ENCODE results near the gene SPATA6L. TPM values are rescaled to one million over a fixed set of nuclear protein-coding genes. Genes with fewer than 3 reads are reported as not detected.
"Not testable (repeated sequence)": the region's sequence is repeated elsewhere in the genome, so short reads cannot be mapped to it uniquely, and the experiment has no call there.

The SPATA6L gene
- total RNA-seq, 2 experiments from 2014 or later = 0.34 to 0.40 TPM

DNA sequence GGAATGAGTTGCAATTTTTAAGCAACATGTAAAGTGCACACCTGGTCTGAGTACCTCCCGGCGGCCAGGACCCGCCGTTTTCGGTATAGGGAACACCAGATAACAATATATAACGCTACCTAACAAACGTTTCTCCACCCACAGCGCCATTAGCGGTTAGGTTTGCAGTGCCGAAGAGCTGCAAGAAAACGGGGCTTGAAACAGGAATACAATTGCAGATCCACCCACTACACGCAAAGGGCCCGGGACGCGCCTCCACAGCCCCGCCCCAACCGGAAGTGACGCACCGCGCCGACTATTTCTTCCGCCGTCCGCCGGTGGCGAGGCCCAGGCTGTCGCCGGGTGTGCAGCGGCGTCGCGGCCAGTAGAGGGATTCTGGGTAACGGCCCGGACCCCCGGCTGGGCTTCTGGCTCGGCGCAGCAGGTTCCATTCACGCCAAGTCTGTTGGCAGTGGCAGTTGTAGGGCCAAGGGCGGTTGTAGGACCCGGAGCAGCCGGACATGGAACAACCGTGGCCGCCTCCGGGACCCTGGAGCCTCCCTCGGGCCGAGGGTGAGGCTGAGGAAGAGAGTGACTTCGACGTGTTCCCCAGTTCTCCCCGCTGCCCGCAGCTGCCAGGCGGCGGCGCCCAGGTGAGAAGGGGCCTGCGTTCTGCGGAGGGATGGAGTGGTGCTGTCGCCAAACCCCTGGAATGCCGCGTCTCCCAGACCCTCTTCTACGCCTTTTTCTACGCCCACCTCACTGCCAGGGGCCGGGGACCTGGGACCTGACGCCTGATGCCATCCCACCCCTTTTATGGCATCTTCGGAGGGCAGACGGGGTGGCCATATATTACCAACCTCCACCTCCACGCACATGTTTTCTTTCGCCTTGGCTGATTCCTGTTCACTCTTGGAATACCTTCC, 13.2 kb upstream of the SPATA6L start, which contains the start of gene CDC37L1:
Gene CDC37L1, plus strand, starts transcription at position 302 of the 905 bp plus-strand sequence. Its CDS starts 199 bp downstream, at position 501.
- ChIA-PET CTCF (interaction anchor here (1.0 kb wide), 1 partner anchor 73 kb away, joined by 3 read pairs; no protein-coding TSS in a partner anchor), POLR2A (interaction anchor here (0.6 to 1.0 kb wide), 3 partner anchors 14 to 1152 kb away, joined by 3 to 9 read pairs (median 5); partner anchors contain the start of genes AK3 and SPATA6L)

DNA sequence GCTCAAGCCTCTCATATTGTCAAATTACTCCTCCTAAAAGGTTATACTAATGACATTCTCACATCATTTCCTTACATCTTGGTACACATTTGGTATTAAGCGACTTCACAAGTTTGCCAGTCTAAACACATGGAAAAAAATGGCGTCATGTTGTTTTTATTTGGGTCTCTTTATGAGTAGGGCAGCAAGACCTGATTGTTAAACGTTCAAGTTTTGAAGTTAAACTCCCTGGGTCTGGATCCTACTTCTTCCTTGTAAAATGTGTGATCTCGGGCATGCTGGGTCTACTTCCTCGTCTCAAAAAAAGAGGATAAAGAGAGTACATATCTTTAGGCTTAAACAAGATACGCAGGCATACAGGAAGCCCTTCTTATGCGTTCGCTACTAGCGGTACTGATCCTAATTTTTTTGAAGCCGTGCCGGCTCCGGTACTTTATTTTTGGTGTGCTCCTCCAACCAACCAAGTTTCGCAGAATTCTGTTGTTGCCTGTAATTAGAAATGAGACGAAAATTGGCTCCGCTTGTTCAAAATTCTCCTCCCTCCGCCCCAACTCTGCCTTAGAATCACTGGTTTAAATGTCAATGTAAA, 12.5 kb upstream of the SPATA6L start:
- CTCF ChIA-PET = interaction anchor here (1.0 kb wide), 1 partner anchor 74 kb away, joined by 3 read pairs; no protein-coding TSS in a partner anchor
- POLR2A ChIA-PET = interaction anchor here (1.0 kb wide), 2 partner anchors 13 to 62 kb away, joined by 5 to 9 read pairs; partner anchors contain the start of genes AK3 and SPATA6L

DNA sequence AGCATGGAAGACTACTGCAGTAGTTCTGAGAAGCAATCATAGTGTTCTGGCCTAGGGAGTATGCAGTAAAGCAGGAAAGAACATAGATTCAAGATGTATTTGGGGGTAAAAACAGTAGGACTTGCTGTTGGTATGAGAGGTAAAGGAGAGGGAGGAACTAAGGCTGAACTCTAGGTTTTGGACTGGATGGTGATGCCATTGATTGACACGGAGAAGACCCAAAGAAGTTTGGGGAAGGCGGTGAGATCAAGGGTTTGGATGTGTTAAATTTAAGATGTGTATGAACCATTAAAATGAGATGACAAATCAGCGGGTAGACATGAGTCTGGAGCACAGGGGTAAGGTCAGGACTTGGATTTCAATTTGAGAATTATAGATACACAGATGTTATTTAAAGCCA, 11.1 kb upstream of the SPATA6L start:
- ChIA-PET POLR2A (no interaction called here), CTCF (interaction anchor here (1.2 kb wide), 1 partner anchor 63 kb away, joined by 3 read pairs; the partner anchor contains the start of gene AK3)

DNA sequence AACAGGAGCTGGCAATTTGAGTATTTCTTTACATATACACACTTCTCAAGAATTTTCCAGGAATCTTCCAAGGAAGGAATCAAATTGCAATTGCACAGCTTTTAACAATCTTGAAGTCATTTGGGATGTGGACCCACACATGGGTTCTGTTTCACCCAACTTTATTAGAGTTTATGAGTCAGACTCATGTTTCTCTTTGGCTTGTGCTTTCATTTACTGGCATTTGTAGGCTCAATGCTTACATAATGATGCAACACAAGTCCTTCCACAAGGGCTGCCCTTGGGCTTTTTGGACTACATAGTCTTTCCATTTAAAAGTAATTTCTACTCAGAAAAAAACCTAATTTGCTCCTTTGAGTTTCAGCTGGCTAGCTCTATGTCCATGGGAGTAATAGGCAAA, 8.5 kb upstream of the SPATA6L start:
- CTCF ChIA-PET = no interaction called here
- POLR2A ChIA-PET = no interaction called here

DNA sequence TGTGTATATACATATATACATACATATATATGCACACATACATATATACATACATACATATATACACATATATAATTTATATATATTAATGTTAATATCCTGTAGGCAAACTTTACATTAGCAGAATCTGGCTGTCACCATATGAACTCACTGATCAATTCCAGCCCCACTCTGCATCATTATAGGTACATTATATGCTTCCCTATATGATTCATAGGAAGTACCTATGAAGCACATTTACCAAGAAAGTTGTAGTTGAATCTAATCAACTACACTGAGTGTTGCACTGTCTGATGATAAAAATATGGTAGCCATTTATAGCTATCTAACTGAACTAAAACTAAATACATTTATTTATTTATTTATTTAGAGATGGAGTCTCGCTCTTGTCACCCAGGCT, 5.5 kb upstream of the SPATA6L start:
- POLR2A ChIA-PET = no interaction called here

DNA sequence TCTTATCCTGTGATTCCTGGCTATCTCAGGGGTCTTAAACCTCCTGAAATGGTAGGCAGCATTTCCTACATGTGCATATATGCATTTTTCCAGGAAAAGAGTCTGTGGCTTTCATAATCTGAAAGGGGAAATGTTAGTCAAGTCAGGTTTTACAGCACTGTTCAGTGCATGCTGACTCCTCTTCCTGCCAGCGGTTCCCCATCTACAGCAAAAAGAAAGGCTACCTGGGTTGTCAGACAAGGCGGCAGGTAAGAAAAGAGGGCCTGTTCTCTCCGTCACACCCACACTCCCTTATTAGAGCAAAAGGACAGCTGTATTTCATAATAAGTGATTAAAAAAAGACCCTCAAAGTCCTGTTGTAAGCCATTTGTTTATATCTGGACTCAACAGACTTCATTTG, 4.3 kb upstream of the SPATA6L start:
- ChIA-PET POLR2A (no interaction called here), CTCF (interaction anchor here (0.6 to 1.6 kb wide), 2 partner anchors 10 to 84 kb away, joined by 3 to 5 read pairs; no protein-coding TSS in a partner anchor)

More for the DNA sequence above, 5.5 kb upstream of the SPATA6L start:
- CTCF ChIA-PET = no interaction called here

DNA sequence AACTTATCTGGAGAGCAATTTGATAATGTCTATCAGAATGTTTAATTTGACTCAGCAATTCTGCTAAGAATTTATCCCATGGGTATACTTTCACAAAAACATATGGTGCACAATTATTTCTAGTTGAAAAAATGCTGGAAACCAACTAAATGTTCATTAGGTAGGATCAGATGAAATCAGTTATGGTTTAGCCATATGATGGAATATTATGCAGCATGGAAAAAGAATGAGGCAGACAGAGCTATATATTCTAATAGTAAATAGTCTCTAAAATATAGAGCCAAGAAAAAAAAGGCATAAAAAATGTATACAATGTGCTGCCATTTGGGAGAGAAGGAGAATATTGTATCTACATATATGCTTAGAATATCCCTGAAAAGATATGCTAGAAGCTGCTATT, 3.6 kb upstream of the SPATA6L start:
- ChIA-PET POLR2A (no interaction called here), CTCF (interaction anchor here (1.6 kb wide), 1 partner anchor 11 kb away, joined by 5 read pairs; no protein-coding TSS in a partner anchor)

DNA sequence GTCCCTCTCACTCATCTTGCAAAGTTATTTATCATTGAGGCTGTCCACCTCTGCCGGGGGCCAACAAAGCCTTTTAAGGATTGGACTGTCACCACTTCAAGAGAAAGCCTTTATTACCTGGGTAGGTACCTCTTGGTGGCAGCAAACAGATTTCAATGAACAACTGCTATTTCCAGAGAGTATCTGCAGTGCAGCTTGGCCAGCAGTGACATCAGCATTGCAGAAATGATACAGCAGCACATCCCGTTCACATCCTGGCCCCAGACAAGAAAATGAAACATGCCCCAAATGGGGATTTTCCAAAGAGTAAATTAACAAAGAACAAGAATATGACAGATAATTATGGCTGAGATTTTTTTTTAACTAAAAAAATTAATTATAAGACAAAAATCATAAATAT, 2.3 kb upstream of the SPATA6L start:
- ChIA-PET CTCF (no interaction called here), POLR2A (no interaction called here)

DNA sequence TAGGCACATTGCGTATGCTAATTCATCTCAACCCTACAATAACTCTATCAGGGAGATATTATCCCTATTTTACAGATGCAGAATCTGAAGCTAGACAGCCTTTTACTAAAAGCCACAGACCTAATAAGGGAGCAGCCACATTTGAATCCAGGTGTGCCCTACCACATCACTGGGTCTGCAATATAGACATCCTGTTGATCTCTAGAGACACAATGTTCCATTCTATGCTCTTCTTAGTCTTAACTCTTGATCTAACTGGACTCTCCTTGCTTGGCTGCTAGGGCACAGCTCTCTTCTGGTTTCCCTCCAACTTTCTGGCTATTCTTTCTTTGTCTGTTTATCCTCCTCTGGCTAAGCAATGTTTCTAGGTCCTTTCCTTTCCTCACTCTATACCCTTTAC, 1.4 kb upstream of the SPATA6L start:
- ChIA-PET CTCF (interaction anchor here (0.6 kb wide), 1 partner anchor 91 kb away, joined by 4 read pairs; no protein-coding TSS in a partner anchor), POLR2A (no interaction called here)

DNA sequence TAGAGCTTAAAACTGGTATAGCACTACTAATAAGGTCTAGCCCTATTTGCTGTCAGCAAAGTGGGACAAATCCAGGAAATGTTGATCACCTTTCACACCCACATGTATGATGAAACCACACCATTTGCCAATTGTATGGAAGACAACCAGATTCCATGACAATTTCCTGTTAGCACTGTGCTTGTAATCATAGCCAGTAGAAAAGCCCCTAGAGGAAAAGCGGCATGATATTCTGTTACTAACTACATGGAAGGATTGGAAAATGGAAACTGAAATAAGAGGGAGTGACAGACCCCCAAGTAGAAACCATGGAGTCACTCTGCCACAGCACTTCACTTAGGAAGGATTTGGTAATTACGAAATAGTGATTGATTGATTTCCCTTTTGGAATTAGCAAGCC, 923 bp downstream of the SPATA6L start:
- ChIA-PET CTCF (interaction anchor here (1.0 kb wide), 1 partner anchor 72 kb away, joined by 3 read pairs; no protein-coding TSS in a partner anchor), POLR2A (interaction anchor here (0.7 to 1.8 kb wide), 3 partner anchors 14 to 757 kb away, joined by 3 to 9 read pairs (median 4); partner anchors contain the start of genes AK3 and CDC37L1)

DNA sequence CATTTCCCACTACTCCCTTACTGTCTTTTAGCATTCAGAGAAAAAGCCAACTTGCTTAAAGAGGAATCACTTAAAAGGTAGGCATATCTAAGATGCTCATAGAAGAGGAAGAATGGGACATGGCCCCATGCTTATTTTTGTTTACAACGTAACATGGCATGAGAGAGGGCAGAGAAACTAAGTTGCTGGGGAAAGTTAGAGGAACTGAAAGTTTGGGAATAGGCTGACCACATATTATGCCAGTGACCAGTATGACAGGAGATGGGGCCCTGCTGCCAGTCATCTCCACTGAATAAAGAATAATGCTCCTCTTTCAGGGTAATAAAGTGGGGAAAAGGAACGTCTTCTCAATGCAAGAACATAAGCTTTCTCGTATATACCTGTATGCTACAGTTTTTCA, 2.3 kb downstream of the SPATA6L start:
- CTCF ChIA-PET = no interaction called here
- POLR2A ChIA-PET = no interaction called here

DNA sequence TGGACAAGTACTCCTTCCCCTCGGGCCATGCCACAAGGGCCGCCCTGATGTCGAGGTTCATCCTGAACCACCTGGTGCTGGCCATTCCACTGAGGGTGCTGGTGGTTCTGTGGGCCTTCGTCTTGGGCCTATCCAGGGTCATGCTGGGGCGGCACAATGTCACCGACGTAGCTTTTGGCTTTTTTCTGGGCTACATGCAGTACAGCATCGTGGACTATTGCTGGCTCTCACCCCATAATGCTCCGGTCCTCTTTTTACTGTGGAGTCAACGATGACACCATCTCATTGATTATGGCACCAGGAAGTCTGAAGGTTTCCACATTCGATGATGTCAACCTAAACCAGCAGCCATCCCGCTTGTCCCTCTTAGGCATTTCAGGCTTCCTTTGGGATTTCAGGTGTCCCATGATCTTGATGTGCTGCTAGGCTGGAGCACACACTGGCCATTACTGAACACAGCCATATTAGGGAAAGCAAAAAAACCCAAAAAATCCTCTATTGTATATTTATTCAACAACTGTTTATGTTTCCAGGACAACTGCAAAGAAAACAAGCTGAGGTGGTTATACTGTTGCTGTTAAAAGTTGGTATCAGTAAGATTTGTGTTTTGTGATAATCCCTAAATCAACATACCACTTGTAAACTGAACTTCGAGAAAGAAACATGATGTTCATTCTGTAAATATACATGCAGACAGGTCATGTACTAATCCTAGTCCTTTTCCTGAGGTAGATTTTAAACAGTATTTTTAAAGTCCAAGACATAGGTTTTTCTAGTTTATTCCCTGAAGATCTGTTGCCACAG, 3.1 kb downstream of the SPATA6L start:
- ChIA-PET CTCF (interaction anchor here (1.0 kb wide), 1 partner anchor 28 kb away, joined by 4 read pairs; no protein-coding TSS in a partner anchor), POLR2A (no interaction called here)

DNA sequence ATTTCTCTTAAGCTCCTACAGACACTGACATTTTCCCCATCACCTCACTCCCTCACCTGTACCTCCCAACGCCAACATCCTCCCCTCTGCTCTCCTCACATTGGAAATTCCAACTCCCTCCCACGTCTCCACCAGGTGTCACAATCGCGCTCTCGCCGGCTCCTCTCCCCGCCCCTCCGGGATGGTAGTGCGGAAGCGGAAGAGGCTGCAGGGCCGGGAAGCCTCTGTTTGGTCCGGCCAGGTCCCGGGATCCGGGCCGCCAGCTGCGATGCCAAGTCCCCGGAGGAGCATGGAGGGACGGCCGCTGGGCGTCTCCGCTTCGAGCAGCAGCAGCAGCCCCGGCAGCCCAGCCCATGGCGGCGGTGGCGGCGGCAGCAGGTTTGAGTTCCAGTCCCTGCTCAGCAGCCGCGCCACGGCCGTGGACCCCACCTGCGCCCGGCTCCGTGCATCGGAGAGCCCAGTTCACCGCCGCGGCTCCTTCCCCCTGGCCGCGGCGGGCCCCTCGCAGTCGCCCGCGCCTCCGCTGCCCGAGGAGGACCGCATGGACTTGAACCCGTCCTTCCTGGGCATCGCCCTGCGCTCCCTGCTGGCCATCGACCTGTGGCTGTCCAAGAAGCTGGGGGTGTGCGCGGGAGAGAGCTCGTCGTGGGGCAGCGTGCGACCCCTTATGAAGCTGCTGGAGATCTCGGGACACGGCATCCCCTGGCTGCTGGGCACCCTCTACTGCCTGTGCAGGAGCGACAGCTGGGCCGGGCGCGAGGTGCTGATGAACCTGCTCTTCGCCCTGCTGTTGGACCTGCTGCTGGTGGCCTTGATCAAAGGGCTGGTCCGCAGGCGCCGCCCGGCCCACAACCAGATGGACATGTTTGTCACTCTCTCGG, 3.9 kb downstream of the SPATA6L start, which contains the start of gene PLPP6:
Gene PLPP6, plus strand, starts transcription at position 187 of the 881 bp plus-strand sequence. Its CDS starts 82 bp downstream, at position 269.
- POLR2A ChIA-PET = interaction anchor here (1.5 kb wide), 1 partner anchor 78 kb away, joined by 4 read pairs; the partner anchor contains the start of gene AK3
- CTCF ChIA-PET = interaction anchor here (1.0 kb wide), 1 partner anchor 29 kb away, joined by 4 read pairs; no protein-coding TSS in a partner anchor

DNA sequence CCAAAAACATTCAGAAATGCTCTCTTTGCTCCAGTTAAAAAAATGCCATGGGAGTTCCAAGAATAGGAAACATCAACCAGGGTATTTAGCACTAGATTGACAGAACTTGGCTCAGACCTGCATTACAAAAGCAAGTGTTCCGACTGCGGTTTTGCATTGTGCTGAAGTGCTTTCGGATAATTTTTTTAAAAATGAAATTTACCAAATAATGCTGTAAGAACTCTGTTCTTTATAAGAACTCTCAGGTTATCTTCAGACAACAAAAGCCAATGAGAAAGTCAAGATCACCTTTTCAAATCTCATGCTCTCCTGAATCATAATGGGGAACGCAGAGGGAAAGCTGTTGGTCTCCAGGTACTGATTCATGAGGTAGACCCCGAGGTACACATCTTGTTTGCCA, 4.7 kb downstream of the SPATA6L start:
- CTCF ChIA-PET = no interaction called here
- POLR2A ChIA-PET = interaction anchor here (1.5 kb wide), 1 partner anchor 79 kb away, joined by 4 read pairs; the partner anchor contains the start of gene AK3

DNA sequence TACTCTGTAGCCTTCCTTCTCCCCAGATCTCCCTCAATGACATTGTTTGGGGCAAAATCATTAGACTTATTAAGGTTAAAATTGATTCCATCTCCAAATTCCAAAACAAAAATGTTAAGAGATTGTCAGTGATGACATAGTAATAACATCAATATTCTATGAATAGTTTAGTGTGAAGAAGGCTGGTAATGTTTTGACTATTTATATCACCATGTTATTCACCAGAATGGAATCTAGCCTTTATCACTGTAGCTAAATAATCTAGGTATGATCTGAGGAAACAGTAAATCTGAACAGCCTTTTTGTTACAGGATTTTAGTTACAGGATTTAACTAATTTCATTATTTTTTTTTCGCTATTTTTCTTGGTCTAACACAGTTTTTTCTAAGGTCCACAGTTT, 5.1 kb downstream of the SPATA6L start:
- CTCF ChIA-PET = no interaction called here
- POLR2A ChIA-PET = interaction anchor here (1.5 kb wide), 1 partner anchor 79 kb away, joined by 4 read pairs; the partner anchor contains the start of gene AK3

DNA sequence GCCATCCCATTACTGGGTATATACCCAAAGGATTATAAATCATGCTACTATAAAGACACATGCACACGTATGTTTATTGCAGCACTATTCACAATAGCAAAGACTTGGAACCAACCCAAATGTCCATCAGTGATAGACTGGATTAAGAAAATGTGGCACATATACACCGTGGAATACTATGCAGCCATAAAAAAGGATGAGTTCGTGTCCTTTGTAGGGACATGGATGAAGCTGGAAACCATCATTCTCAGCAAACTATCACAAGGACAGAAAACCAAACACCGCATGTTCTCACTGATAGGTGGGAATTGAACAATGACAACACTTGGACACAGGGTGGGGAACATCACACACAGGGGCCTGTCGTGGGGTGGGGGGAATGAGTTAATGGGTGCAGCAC, 5.6 kb downstream of the SPATA6L start:
- POLR2A ChIA-PET = interaction anchor here (1.5 kb wide), 1 partner anchor 80 kb away, joined by 4 read pairs; the partner anchor contains the start of gene AK3
- CTCF ChIA-PET = not testable (repeated sequence)

DNA sequence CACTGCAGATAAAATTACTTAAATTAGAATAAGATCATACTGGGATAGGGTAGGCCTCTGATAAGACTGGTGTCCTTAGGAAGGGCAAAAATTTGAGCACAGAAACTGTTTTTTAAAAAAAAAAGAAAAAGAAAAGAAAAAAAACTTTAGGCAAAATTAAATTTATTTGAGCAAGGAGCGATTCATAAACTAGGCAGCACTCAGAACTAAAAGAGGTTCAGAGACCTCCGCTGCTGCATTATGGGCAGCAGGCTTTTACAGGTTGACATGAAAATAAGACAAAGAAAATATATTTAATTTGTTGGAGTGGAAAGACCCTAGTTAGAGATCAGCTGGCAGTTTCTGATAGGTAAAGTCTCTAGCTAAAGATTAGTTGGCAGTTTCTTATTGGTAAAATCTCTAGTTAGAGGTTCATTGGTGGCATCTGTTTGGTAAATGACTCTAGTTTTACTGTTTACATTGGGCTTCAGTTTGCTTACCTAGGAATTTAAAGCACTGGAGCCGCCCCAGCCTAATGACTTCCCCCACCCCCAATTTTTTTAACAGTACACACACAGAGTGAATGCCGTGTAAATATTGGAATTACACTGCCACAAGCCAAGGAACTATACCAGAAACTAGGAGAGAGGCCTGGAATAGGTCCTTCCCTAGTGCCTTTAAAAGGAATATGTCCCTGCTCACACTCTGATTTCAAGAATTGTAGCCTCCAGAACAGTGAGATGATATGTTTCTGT, 8.7 kb downstream of the SPATA6L start:
- ChIA-PET POLR2A (no interaction called here), CTCF (no interaction called here)
